ENCODE results near the gene INSC.

- TF ChIP-seq, protein P1, sequence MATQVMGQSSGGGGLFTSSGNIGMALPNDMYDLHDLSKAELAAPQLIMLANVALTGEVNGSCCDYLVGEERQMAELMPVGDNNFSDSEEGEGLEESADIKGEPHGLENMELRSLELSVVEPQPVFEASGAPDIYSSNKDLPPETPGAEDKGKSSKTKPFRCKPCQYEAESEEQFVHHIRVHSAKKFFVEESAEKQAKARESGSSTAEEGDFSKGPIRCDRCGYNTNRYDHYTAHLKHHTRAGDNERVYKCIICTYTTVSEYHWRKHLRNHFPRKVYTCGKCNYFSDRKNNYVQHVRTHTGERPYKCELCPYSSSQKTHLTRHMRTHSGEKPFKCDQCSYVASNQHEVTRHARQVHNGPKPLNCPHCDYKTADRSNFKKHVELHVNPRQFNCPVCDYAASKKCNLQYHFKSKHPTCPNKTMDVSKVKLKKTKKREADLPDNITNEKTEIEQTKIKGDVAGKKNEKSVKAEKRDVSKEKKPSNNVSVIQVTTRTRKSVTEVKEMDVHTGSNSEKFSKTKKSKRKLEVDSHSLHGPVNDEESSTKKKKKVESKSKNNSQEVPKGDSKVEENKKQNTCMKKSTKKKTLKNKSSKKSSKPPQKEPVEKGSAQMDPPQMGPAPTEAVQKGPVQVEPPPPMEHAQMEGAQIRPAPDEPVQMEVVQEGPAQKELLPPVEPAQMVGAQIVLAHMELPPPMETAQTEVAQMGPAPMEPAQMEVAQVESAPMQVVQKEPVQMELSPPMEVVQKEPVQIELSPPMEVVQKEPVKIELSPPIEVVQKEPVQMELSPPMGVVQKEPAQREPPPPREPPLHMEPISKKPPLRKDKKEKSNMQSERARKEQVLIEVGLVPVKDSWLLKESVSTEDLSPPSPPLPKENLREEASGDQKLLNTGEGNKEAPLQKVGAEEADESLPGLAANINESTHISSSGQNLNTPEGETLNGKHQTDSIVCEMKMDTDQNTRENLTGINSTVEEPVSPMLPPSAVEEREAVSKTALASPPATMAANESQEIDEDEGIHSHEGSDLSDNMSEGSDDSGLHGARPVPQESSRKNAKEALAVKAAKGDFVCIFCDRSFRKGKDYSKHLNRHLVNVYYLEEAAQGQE (IDR thresholded peaks at IDR 0.05; ENCODE audit: unreplicated experiment), result no peak
- TF ChIP-seq CTCF (conservative IDR thresholded peaks at IDR 0.05; ENCODE audit: low read depth in 2 of 2) (no peak), JUNB (IDR thresholded peaks at IDR 0.05; ENCODE audit: unreplicated experiment) (no peak), EZH2 (IDR thresholded peaks at IDR 0.05; ENCODE audit: low read depth, unreplicated experiment) (no peak), EZH2phosphoT487 (IDR thresholded peaks at IDR 0.05; ENCODE audit: unreplicated experiment) (no peak), ZNF114 (CRISPR knock-in tag; IDR thresholded peaks at IDR 0.05) (no peak), POLR2AphosphoS5 (IDR thresholded peaks at IDR 0.05; ENCODE audit: low read depth) (no peak), NANOG (IDR thresholded peaks at IDR 0.05; ENCODE audit: borderline replicate concordance) (no peak)
These were observed 42.1 kb upstream of the INSC start for GRCh38 chr11:15072551-15073143.

Measured in GM23338 (cell line).